Smooth muscle cell (in vitro differentiated cells): Measurements from ENCODE around the gene CCNJL. TPM values are rescaled to one million over a fixed set of nuclear protein-coding genes. Genes with fewer than 3 reads are reported as not detected.

ENCODE experiments used
- DNase-seq: peaks from one replicate; lab custom pipeline; 2025; ENCODE audit not compliant: unreplicated experiment; lab: John Stamatoyannopoulos, UW
- H2AFZ ChIP-seq: fragments of 200-600 bp; sonication (generic); 2 replicates; pipeline ENCODE4 v1.6.0; 2016; ENCODE audit warnings: antibody characterized with exemption, low read depth, mild to moderate bottlenecking
- H3F3A ChIP-seq: fragments of 200-600 bp; sonication (generic); 2 replicates; pipeline ENCODE4 v1.6.0; 2017; ENCODE audit warnings: antibody characterized with exemption, low read depth
- H3K27ac ChIP-seq: fragments of 200-600 bp; sonication (generic); 2 replicates; pipeline ENCODE4 v1.5.1; 2016; ENCODE audit warnings: low read depth, mild to moderate bottlenecking
- H3K27me3 ChIP-seq: fragments of 200-600 bp; sonication (generic); 2 replicates; pipeline ENCODE4 v1.6.1; 2016; ENCODE audit warnings: low read depth, mild to moderate bottlenecking
- H3K36me3 ChIP-seq: fragments of 200-600 bp; sonication (generic); 2 replicates; pipeline ENCODE4 v1.5.1; 2016; ENCODE audit warnings: low read depth
- H3K4me1 ChIP-seq: fragments of 200-600 bp; sonication (generic); 2 replicates; pipeline ENCODE4 v1.5.1; 2016; ENCODE audit warnings: low read depth
- H3K4me2 ChIP-seq: fragments of 200-600 bp; sonication (generic); 2 replicates; pipeline ENCODE4 v1.6.0; 2016; ENCODE audit warnings: mild to moderate bottlenecking
- H3K4me3 ChIP-seq: fragments of 200-600 bp; sonication (generic); 2 replicates; pipeline ENCODE4 v1.5.1; 2016; ENCODE audit warnings: mild to moderate bottlenecking
- H3K79me2 ChIP-seq: fragments of 200-600 bp; sonication (generic); 2 replicates; pipeline ENCODE4 v1.6.0; 2016; ENCODE audit warnings: low read depth, mild to moderate bottlenecking
- H3K9ac ChIP-seq: fragments of 200-600 bp; sonication (generic); 2 replicates; pipeline ENCODE4 v1.6.0; 2016; ENCODE audit warnings: low read depth
- H3K9me3 ChIP-seq: fragments of 200-600 bp; sonication (generic); replicated peaks from 2 replicates; pipeline ENCODE4 v1.5.1; 2016; ENCODE audit warnings: low read depth
- H4K20me1 ChIP-seq: fragments of 200-600 bp; sonication (generic); 2 replicates; pipeline ENCODE4 v1.6.0; 2016; ENCODE audit warnings: low read depth
- CTCF ChIP-seq: fragments of 200-600 bp; sonication (generic); IDR thresholded peaks from 2 replicates; pipeline ENCODE4 v1.5.1; 2017; ENCODE audit warnings: borderline replicate concordance, mild to moderate bottlenecking, antibody characterized with exemption; ENCODE audit not compliant: insufficient read depth, poor library complexity, severe bottlenecking
- whole genome bisulfite sequencing: methylation state at CpG from one replicate; pipeline ENCODE4 v1.1.7; 2016; ENCODE audit warnings: low lambda C conversion rate; 5-methylcytosine and 5-hydroxymethylcytosine counted together
- polyA plus RNA-seq: library from polyadenylated mRNA; unstranded; fragments of >200 nt; fragmentation: Nextera tagmentation; extraction: Ambion mirVana; gene quantifications from 2 replicates; pipeline ENCODE4 v1.2.1, GENCODE V29; 2016
- total RNA-seq: library from RNA; depleted of rRNA; stranded (reverse); fragments of >200 nt; gene quantifications from 2 replicates; pipeline ENCODE4 v1.2.3, GENCODE V29; 2014

CCNJL gene
- total and polyA plus RNA-seq, 2 experiments from 2014 or later, result 3.4 to 6.2 TPM

DNA sequence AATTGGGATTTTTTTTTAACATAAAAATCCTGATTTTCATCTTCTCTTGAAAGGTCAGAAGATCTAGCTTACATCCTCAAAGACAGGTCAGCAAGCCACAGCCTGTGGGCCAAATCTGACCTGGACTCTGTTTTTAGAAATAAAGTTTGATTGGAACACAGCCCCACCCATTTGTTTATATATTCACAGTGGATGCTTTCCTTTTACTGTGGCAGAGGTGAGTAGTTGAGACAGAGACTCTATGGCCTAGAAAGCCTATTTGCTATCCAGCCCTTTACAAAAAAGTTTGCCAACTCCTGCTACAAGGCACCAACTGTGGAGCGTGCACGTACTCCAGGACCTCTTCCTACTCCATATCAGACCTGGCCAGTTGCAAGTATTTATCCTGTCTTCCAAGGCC lies 13.4 kb upstream of the CCNJL start:
- Histone ChIP-seq H3K9ac (no peak overlapping the region), H3K4me3 (no peak overlapping the region), H3K4me1 (no peaks in the 10 kb centered on the region), H3F3A (no peaks in the 10 kb centered on the region), H3K4me2 (no peak overlapping the region), H2AFZ (no peak overlapping the region), H3K27me3 (no peaks in the 10 kb centered on the region), H3K27ac (no peak overlapping the region), H3K9me3 (no peaks in the 10 kb centered on the region), H3K36me3 (no peaks in the 10 kb centered on the region), H4K20me1 (no peaks in the 10 kb centered on the region), H3K79me2 (no peaks in the 10 kb centered on the region)
- 100% methylated on average over 2 of the region's 2 CpGs for WGBS
- DNase-seq, result no peak
- TF ChIP-seq CTCF, result no peak

DNA sequence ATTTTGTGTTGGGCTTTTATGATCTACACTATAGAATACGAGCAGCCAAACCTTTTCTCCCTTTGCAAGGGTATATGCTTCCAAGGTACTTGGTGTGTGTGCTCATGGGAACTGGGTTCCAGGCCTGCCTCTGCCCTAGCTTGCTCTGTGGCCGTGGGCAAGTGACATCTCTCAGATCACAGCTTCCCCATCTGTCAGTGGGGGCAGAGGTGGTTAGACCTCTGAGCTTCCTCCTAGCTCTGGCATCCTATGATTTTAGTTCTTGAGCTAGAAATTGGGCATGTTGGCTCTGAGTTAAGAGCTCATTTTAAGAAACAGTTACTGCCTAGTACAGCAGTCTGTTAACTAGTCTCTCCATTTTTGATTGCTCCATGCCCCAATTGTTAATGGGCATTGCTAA lies 12.5 kb upstream of the CCNJL start:
- no peak overlapping the region for H3K4me3 ChIP-seq
- DNase-seq, result no peak
- H2AFZ ChIP-seq, result no peak overlapping the region
- H3K36me3 ChIP-seq, result no peaks in the 10 kb centered on the region
- no peaks in the 10 kb centered on the region for H3K9me3 ChIP-seq
- H3K27ac ChIP-seq, result no peak overlapping the region
- no peaks in the 10 kb centered on the region for H3K27me3 ChIP-seq
- no peaks in the 10 kb centered on the region for H3F3A ChIP-seq
- no peak for TF ChIP-seq CTCF
- no peaks in the 10 kb centered on the region for H4K20me1 ChIP-seq
- 76% methylated on average over 2 of the region's 2 CpGs for WGBS
- H3K4me1 ChIP-seq, result no peaks in the 10 kb centered on the region
- no peak overlapping the region for H3K9ac ChIP-seq
- no peaks in the 10 kb centered on the region for H3K79me2 ChIP-seq
- no peak overlapping the region for H3K4me2 ChIP-seq

- over 99% methylated on average over 4 of the region's 4 CpGs for WGBS
- H3K4me1 ChIP-seq, result no peaks in the 10 kb centered on the region
- DNase-seq, result no peak
- TF ChIP-seq CTCF, result no peak
- no peaks in the 10 kb centered on the region for H3K9me3 ChIP-seq
- H3K4me2 ChIP-seq, result no peak overlapping the region
- H3K36me3 ChIP-seq, result no peaks in the 10 kb centered on the region
- no peak overlapping the region for H3K4me3 ChIP-seq
- no peaks in the 10 kb centered on the region for H3F3A ChIP-seq
- H4K20me1 ChIP-seq, result no peaks in the 10 kb centered on the region
- no peak overlapping the region for H2AFZ ChIP-seq
- no peak overlapping the region for H3K9ac ChIP-seq
- no peaks in the 10 kb centered on the region for H3K79me2 ChIP-seq
- no peak overlapping the region for H3K27ac ChIP-seq
- H3K27me3 ChIP-seq, result no peaks in the 10 kb centered on the region
Observed at GRCh38 chr5:160318409-160318808, 6.0 kb upstream of the CCNJL start.

DNA sequence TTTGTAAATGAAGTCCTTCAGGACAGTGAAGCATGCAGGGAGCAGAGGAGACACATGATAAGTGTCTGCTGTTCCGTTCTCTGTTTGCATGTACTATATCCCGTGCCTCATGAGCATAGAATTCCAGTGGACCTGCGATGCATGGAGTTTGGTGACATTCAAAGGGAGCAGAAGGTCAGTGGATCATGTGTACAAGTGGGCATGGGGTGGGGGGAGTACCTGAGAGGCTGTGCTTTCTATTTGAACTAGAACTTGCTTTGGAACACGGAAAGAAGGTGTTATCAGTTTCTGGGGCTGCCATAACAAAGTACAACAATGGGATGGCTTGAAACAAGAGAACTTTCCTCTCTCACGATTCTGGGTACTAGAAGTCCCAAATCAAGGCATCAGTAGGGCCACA lies 5.1 kb upstream of the CCNJL start:
- Histone ChIP-seq H3K4me3 (no peak overlapping the region), H3K27ac (no peak overlapping the region), H3F3A (no peaks in the 10 kb centered on the region), H3K4me2 (no peak overlapping the region), H3K27me3 (no peaks in the 10 kb centered on the region), H4K20me1 (no peaks in the 10 kb centered on the region), H3K9me3 (no peaks in the 10 kb centered on the region), H2AFZ (no peak overlapping the region), H3K36me3 (no peaks in the 10 kb centered on the region), H3K9ac (no peak overlapping the region), H3K4me1 (peaks cover 6% of the 10 kb centered on the region), H3K79me2 (no peaks in the 10 kb centered on the region)
- WGBS, result 84% methylated on average over 5 of the region's 5 CpGs
- TF ChIP-seq CTCF, result no peak
- DNase-seq, result no peak
